ENCODE results near the gene C21orf91. TPM values are rescaled to one million over a fixed set of nuclear protein-coding genes. Genes with fewer than 3 reads are reported as not detected.

The C21orf91 gene
- total RNA-seq, 1 experiment from 2014 or later: 49.2 TPM

GRCh38 chr21:17796037-17796403, 23.1 kb downstream of the C21orf91 start:
- Mint-ChIP-seq H3K27ac (no peak overlapping the region), H3K36me3 (ENCODE audit: insufficient read depth in 1 of 3, low read depth in 3 of 3) (peaks cover 7 to 52% (median 37%) of the 10 kb centered on the region in 3 experiments), H3K27me3 (ENCODE audit: low read depth) (no peaks in the 10 kb centered on the region), H3K4me3 (no peak overlapping the region), H3K9me3 (peaks cover 2 to 3% of the 10 kb centered on the region in 2 experiments; a peak in 2 of 5 replicates), H3K4me1 (peaks cover 0 to 4% of the 10 kb centered on the region in 2 experiments; a peak in 3 of 4 replicates)
- Histone ChIP-seq H3K79me1 (ENCODE audit: insufficient read depth, low read depth, low read length, poor library complexity, severe bottlenecking) (no peaks in the 10 kb centered on the region), H3K79me2 (ENCODE audit: insufficient read depth, low read length) (no peaks in the 10 kb centered on the region), H2BK20ac (ENCODE audit: low read depth, low read length, poor library complexity, severe bottlenecking) (no peak overlapping the region), H3K56ac (ENCODE audit: insufficient read length, low read depth, low read length) (no peak overlapping the region), H2BK12ac (ENCODE audit: insufficient read length, low read depth, low read length) (no peak overlapping the region), H2AK5ac (ENCODE audit: insufficient read length, low read length) (no peak overlapping the region), H4K5ac (ENCODE audit: insufficient read length, low read depth, low read length) (no peak overlapping the region), H3T11ph (ENCODE audit: low read length) (no peak overlapping the region), H3K14ac (ENCODE audit: insufficient read depth, low read length) (no peak overlapping the region), H3K23ac (ENCODE audit: insufficient read length, low read depth, low read length) (no peak overlapping the region), H2BK120ac (ENCODE audit: low read depth, low read length, poor library complexity, severe bottlenecking) (no peak overlapping the region), H3K4me2 (ENCODE audit: insufficient read depth, insufficient read length, low read length) (no peak overlapping the region), H3K27me3 (ENCODE audit: insufficient read depth, low read length) (no peaks in the 10 kb centered on the region), H3K23me2 (ENCODE audit: insufficient read length, low read depth, low read length, poor library complexity, severe bottlenecking) (no peaks in the 10 kb centered on the region), H3K4ac (ENCODE audit: low read depth, low read length) (no peak overlapping the region), H4K8ac (replicated peaks; ENCODE audit: insufficient read length, low read depth, low read length) (no peak overlapping the region), H3K4me1 (ENCODE audit: insufficient read depth, low read length) (no peaks in the 10 kb centered on the region), H4K20me1 (ENCODE audit: control insufficient read depth, insufficient read depth, insufficient read length) (no peaks in the 10 kb centered on the region), H3K18ac (ENCODE audit: insufficient read length, low read depth, low read length) (no peak overlapping the region), H2BK5ac (ENCODE audit: insufficient read length, low read length) (no peak overlapping the region), H3K27ac (ENCODE audit: insufficient read length, low read depth, low read length) (no peak overlapping the region), H3K9ac (ENCODE audit: extremely low read depth, insufficient read length, low read length) (no peak overlapping the region), H3K9me3 (ENCODE audit: control insufficient read depth, low read depth, low read length) (no peaks in the 10 kb centered on the region), H4K91ac (ENCODE audit: insufficient read length, low read depth, low read length) (no peak overlapping the region), H2AFZ (ENCODE audit: low read length) (no peak overlapping the region), H2BK15ac (ENCODE audit: low read depth, low read length) (no peak overlapping the region)
- DNase-seq: no peak
- TF ChIP-seq CTCF (conservative IDR thresholded peaks at IDR 0.05): no peak
- WGBS (ENCODE audit: extremely low coverage, insufficient read length, low lambda C conversion rate): no CpG with 5 or more reads among the region's 1 CpG

Measured in H9 (cell line).